GM19395 (cell line): ENCODE results near the gene ANAPC1.
"Not testable (repeated sequence)": the region's sequence is repeated elsewhere in the genome, so short reads cannot be mapped to it uniquely, and the experiment has no call there.

ENCODE experiments used
- ATAC-seq: cut with Tn5 transposase; IDR thresholded peaks from one replicate; pipeline ENCODE4 v1.9.1; 2021; ENCODE audit warnings: mild to moderate bottlenecking, moderate library complexity; ENCODE audit not compliant: unreplicated experiment

ANAPC1 gene

GRCh38 chr2:111904726-111905474 is 20.9 kb upstream of the ANAPC1 start:
- ATAC-seq: no peak

GRCh38 chr2:111903930-111904439 is 20.0 kb upstream of the ANAPC1 start:
- no peak for ATAC-seq

GRCh38 chr2:111903516-111903915 is 19.5 kb upstream of the ANAPC1 start:
- no peak for ATAC-seq

GRCh38 chr2:111900859-111901258 is 16.9 kb upstream of the ANAPC1 start:
- ATAC-seq: no peak

GRCh38 chr2:111898703-111899514 is 14.9 kb upstream of the ANAPC1 start:
- no peak for ATAC-seq

GRCh38 chr2:111897924-111898702 is 14.1 kb upstream of the ANAPC1 start, which contains the start of gene MERTK:
MERTK (plus strand) TSS chr2:111898607; CDS start chr2:111898736, 129 bp downstream.
- no peak for ATAC-seq

GRCh38 chr2:111897630-111897923 is 13.6 kb upstream of the ANAPC1 start:
- no peak for ATAC-seq

- ATAC-seq: no peak
Observed at GRCh38 chr2:111896576-111896975, 12.6 kb upstream of the ANAPC1 start.

GRCh38 chr2:111896024-111896423 is 12.0 kb upstream of the ANAPC1 start:
- ATAC-seq: no peak

- peak; percentile 28 for ATAC-seq
Observed at GRCh38 chr2:111884592-111884964, 585 bp upstream of the ANAPC1 start.

- not testable (repeated sequence) for ATAC-seq
Observed at GRCh38 chr2:111872806-111873205, 11.2 kb downstream of the ANAPC1 start.

- not testable (repeated sequence) for ATAC-seq
Observed at GRCh38 chr2:111865124-111865523, 18.9 kb downstream of the ANAPC1 start.

- ATAC-seq: not testable (repeated sequence)
Observed at GRCh38 chr2:111860005-111860404, 24.0 kb downstream of the ANAPC1 start.

GRCh38 chr2:111852544-111852943 is 31.4 kb downstream of the ANAPC1 start:
- not testable (repeated sequence) for ATAC-seq

- ATAC-seq: not testable (repeated sequence)
Observed at GRCh38 chr2:111850646-111851045, 33.3 kb downstream of the ANAPC1 start.

- ATAC-seq: not testable (repeated sequence)
Observed at GRCh38 chr2:111839625-111840282, 44.2 kb downstream of the ANAPC1 start.

- ATAC-seq: not testable (repeated sequence)
Observed at GRCh38 chr2:111838992-111839391, 45.0 kb downstream of the ANAPC1 start.

GRCh38 chr2:111834221-111834620 is 49.8 kb downstream of the ANAPC1 start:
- not testable (repeated sequence) for ATAC-seq

- not testable (repeated sequence) for ATAC-seq
Observed at GRCh38 chr2:111830479-111830878, 53.5 kb downstream of the ANAPC1 start.

GRCh38 chr2:111828217-111828766 is 55.7 kb downstream of the ANAPC1 start:
- ATAC-seq: not testable (repeated sequence)
